GM18861 (cell line): Measurements from ENCODE around the gene NDUFAF8.
"Not testable (repeated sequence)": the region's sequence is repeated elsewhere in the genome, so short reads cannot be mapped to it uniquely, and the experiment has no call there.

Experiments
- ATAC-seq: cut with Tn5 transposase; IDR thresholded peaks from one replicate; pipeline ENCODE4 v1.9.1; 2021; ENCODE audit not compliant: unreplicated experiment

The NDUFAF8 gene

DNA sequence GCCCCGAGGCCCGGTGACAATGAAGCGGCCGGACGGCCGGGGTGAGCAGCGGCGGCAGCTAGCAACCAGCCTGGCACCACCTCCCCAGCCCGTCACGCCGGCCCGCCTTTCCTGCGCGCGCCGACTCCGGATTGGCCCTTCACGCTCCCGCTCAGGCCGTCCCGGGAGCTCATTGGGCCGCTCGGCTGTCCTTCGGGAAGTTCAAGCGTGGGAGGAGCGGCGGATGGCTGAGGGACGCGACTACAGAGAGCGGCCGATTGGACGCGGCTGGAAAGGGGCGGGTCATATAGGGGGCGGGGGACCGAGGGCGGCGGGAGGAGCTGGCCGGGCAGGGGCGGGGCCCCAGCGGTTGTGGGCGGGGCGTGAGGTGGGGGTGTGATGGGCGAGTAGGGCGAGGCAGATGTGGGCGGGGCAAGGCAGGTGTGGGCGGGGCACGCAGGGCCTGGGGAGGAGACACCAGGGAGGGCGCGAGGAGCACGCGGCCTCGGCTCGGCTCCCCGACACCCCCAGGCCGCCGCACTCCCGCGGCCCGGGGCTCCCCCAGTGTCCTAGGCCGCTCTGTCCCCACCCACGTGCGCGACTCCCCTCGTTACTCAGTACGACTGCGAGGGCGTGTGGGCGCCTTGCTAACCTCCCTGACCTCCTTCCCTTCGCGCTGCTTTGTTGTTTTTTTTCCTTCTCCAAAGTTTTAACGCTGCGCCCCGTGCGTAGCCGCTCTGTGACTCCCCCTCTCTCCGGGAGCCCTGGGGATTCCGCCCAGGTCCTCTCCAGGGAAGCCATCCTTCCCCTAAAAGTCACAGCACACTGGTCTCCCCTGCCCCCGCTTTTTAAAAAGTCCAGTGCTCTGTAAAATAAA, 16.0 kb upstream of the NDUFAF8 start, which contains the start of gene CEP131:
TSS of gene CEP131 (minus strand) at position 60 of the 856 bp plus-strand sequence. CDS start 2,909 bp downstream, outside the sequence.
- ATAC-seq = peak; percentile 94

DNA sequence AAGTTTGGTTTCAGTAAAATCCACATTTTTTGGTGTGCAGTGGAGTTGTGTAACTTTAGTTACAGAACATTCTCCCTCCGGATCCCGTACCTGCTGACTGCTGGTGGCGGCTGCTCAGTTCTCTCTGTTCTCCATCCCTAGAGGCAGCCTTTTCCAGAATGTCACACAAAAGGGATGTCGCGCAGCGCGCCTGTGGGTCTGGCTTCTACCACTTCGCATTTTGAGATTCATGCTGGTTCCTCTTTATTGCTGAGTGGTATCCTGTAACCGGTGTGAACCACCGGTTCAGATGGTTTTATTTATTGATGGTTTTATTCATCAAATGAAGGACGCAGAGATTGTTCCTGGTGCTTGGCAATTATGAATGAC, 15.4 kb upstream of the NDUFAF8 start:
- ATAC-seq = no peak

DNA sequence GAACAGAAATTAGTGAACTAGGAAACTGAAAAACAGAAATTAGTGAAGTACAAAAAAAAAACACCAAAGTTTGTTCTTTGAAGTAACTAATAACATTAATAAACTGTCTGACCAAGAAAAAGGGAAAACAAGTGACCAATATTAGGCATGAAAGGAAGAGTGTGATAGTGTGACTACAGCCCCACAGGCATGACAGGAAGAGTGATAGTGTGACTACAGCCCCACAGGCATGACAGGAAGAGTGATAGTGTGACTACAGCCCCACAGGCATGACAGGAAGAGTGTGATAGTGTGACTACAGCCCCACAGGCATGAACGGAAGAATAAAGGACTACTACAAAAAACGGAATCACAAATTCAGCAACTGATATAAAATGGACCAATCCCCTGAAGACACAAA, 11.5 kb upstream of the NDUFAF8 start:
- not testable (repeated sequence) for ATAC-seq

DNA sequence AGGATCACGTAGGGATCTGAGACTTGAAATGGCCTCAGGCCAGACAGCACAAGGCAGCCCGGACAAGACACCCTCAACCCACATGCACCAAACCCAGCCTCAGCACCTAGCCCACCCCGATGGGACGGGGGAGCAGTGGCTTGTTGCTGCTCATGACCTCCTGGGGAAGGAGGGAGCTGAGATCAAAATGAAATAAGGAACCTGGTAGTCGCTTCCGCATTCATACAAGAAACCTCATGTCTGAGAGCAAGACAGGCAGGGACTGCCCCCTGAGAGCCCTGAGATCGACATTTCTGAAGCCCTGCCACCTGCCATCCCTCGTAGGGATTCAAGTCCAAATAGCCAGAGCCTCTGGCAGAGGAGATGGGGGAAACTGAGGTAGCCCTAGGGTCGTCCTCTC, 10.7 kb upstream of the NDUFAF8 start:
- peak; percentile 46 for ATAC-seq

DNA sequence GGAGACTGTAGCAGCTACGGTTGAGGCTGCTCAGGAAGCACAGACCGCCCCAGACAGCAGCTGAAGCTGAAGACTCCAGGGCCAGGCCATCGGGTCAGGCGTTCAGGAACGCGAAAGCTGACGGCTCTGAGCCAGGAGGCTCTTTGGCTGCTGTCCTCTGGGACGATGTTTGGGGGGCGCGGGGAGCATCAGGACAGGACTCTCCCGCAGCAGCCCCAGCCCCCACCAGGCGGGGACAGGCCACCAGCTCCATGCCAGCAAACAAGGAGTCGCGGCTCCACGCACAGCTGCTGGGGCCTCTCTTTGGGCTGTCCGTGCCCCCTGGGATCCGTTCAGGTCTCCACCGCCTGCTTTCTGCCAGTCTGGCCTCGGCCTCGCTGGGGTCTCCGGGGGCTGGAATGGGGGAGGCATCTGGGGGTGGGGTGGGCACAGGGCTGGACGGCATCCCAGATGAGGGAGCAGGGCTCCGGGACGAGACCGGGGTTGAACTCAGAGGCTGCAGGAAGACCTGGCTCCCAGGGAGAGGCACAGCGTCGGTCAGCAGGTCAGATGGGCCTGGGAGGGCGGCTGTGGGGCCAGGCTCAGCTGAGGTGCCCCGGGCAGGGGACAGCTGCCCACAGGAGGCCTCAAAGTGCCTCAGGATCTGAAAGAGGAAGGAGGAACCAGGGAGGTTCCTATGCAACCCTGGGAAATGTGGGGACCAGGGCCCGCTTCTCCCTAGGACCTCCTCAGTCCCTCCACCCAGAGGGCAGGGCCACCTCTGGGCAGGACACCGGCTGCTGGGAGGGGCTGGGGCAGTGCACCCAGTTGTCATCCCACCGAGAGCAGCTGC, 10.1 kb upstream of the NDUFAF8 start:
- ATAC-seq = no peak

DNA sequence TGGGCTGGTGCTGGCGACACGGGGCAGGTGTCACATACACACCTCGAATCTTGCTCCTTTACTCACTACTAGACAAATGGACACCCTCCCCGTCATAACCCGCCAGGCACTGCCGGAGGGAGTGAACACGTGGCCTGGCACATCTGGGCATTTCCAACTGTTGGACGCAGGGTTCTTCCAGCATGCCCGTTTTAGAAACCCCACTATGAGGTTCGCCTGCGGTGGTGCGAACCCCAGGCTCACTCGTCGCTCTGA, 9.5 kb upstream of the NDUFAF8 start:
- ATAC-seq = no peak

DNA sequence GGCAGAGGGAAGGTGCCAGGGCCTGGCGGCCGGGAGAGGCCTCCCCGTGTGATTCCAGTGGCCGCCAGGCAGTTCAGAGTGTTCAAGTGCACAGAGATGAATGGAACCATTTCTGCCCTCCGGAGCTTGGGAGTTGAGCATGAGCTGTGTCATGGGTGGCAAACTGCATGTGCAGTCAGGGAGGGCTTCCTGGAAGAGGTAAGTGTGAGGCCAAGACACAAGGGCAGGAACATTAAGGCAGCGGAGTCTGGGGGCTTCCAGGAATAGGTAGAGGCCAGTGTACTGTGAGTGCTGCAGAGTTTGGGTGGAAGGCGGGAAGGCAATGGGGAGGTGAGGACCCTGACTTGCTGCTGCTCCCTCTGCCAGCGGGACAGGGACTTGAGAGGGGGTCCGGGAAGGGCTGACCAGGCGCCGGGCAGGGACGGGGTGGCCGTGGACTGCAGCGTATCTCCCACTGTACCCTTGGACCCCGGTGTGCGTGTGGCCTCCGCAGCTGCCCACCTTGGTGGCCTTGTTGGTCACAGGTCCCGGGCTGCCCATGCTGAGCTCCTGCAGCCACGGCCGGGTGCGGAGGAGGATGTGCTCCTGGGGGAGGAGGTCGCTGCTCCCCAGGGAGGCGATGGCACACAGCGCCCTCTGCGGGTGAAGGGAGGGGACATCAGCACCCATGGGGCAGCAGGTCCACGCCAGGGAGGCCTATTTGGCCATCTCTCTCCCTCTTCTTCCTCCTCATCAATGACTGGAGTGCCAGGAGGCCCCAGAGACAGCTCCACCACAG, 8.9 kb upstream of the NDUFAF8 start:
- no peak for ATAC-seq

DNA sequence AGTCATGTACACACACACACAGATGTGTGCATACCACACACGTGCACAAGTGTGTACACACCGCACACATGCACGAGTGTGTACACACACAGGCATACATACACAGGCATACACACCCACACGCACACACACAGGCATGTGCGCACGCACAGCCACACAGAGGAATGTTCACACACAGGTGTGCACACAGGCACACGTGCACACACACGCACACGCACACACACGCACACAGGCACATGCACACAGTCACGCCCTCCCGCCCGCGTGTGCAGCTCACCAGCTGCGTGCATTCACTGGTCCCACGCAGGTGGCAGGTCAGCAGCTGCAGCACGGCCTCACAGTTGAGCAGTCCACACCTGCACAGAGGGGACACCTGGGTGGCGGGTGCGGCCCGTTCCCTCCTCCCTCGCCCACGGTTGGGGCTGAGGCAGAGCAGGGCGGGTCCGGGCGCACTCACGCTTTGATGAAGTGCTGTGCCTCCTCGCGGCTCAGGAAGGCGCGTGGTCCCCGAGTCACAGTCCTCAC, 7.9 kb upstream of the NDUFAF8 start:
- ATAC-seq = no peak

DNA sequence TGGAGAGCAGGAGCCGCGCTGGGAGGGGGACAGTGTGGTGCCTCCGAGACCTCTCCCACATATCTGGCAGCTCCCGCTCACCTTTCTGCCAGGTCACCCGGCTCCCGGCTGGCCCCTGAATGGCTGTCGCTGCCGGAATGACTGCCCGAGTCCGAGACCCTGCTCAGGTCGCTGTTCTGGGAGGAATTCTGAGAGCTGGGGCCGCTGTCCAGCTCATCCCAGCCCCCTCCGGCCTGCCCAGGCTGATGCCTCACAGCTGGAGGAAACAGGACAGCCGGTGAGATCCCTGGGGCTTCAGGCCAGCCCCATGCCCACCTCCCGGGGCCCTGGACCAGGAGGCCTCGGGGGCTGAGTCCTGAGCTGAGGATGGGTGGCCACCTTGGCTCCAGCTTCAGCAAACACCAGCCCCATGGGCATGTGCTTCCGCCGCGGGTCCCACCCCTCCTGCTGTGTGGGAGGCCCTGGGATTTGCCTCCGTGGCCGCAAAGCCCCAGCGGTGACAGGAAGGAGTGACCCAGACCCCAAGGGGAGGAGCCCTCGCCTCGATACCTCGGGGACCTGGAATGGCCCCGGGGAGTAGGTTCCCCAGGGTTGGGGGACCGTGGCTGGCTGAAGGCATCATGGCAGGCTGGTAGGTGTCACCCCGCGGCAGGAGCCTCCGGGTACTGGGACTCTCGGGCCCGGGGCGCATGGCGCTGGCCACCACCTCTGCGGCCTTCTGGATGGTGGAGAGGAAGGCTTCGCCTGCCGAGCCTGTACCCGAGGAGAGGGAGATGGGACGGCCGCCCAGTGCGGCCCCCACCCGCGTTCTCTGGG, 7.1 kb upstream of the NDUFAF8 start:
- ATAC-seq = no peak

DNA sequence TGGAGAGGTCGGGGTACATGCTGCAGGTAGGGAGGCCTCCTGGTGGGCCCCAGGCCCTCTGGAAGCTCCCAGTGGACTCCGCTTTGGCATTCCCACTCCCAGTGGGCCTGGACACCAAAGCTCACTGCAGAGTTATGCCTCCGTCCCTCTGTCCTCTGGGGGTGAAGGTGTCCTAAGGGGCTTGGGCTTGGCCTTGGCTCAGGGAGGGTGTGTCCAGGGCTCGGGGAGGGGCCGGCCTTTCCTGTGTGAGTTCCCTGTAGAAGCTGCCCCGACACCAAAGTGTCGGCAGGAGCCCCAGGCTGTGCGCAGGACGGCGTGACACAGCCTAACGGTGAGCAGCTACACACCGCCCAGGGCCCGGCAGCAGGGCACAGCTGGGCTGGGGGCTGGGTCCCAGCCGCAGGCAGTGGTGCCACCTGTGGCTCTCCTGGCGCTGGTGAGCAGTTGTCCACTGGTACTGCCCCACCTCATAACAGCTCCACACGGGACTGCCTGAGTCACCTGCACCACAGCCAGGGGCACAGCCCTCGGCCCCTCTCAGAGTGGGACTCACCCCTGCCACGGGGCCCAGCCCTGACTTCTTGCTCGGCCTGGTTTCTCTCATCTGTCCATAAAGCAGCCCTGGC, 6.4 kb upstream of the NDUFAF8 start:
- no peak for ATAC-seq

DNA sequence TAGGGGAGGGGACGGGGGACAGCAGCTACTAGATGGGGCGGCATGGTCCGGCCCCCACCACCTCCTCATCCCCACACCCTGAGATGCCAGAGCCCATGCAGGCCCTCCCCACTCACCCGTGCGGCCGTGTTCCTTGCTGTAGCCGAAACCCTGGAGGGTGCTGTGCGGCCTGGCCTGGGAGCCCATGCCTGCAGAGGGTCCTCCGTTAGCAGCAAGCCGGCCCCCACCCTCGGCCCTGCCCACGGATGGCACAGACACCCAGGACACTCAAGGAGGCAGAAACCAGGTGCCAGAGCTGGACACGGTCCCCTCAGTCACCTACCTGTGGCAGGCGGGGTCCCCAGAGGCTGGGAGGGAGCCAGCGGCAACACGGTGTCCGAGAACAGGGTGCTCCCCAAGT, 5.8 kb upstream of the NDUFAF8 start:
- ATAC-seq = no peak

DNA sequence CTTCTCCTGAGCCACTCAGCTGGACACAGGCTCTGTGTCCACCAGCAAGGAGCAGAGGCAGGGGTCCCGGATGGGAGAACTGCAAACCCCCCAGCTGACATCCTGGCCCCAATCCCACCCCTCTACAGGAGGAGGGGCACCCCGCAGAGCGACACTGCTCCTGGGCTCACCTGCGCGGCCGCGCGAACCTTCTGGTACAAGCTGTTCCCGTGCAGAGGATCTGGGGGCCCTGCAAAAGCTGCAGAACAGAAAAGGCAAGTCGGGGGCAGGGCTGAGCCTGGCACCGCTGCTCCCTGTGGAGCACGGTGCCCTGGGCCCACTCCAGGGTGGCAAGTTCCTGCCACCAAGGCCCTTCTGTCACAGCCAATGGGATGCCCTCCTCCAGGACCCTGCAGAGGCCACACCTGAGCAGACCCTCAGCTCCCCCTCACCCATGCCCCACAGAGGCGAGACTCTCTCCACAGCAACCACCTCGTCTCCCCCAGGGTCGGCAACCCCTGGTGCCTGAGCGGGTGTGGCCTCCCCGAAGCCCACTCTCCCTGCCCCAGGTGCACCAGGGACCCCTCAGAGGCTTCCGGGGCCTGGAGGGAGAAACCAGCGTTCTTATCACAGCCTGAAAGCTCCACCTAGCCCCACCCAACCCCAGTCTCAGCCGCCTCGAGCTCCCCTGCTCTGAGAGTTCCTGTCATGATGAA, 5.2 kb upstream of the NDUFAF8 start:
- ATAC-seq = no peak

DNA sequence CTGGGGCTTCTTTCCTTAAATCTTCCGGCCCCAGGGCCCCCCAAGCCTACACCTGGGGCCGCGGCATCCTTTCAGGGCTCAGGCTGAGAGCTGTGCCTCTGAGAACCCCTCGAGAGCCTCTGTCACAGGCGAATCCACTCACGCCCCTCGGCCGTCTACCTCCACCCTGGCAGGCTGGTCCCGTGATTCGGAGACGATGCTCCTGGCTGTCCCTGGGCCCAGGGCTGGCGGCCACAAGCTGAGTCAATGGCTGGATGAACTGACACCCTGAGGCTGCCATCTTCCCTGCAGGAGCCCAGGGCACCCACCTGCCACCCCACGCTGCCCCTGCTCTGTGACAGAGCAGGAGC, 4.6 kb upstream of the NDUFAF8 start:
- no peak for ATAC-seq

DNA sequence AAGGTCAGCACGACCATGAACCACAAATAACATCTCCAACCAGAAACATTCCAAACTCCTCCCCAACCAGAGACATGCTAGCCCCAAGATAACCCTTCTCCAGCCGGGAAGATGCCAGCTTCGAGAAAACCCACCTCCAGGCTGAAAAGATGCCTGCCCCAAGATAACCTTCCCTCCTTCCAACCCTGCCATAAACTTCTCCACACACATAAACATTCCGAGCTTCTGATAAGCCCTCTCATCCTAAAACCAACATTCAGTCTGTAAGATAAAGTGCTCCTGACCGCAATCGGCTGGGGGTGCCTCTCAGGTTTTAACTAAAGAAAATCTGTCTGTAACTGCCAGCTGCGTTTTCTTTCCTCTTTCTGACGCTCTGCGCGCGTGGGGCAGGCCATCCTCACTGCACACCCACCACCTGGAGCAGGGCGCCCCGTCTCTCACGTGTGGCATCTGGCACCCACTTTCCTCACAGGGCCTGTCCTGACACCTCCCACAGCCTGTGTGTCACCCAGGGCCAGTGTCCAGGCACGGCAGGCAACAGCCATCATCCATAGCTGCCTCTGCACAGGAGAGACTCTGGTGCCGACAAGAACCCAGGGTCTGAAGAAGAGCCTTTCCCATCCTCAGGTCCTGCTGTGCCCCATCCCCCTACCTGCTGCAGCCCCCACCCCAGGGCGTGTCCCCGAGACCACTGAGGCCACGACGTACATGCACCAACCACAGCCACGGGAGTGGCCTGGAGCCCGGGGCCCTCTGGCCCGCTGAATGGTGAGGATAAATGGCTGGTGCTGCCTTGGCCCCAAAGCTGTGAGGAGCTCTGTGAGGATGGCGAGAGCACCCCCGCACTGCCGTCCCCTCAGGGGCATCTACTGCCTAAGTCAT, 3.9 kb upstream of the NDUFAF8 start:
- no peak for ATAC-seq

DNA sequence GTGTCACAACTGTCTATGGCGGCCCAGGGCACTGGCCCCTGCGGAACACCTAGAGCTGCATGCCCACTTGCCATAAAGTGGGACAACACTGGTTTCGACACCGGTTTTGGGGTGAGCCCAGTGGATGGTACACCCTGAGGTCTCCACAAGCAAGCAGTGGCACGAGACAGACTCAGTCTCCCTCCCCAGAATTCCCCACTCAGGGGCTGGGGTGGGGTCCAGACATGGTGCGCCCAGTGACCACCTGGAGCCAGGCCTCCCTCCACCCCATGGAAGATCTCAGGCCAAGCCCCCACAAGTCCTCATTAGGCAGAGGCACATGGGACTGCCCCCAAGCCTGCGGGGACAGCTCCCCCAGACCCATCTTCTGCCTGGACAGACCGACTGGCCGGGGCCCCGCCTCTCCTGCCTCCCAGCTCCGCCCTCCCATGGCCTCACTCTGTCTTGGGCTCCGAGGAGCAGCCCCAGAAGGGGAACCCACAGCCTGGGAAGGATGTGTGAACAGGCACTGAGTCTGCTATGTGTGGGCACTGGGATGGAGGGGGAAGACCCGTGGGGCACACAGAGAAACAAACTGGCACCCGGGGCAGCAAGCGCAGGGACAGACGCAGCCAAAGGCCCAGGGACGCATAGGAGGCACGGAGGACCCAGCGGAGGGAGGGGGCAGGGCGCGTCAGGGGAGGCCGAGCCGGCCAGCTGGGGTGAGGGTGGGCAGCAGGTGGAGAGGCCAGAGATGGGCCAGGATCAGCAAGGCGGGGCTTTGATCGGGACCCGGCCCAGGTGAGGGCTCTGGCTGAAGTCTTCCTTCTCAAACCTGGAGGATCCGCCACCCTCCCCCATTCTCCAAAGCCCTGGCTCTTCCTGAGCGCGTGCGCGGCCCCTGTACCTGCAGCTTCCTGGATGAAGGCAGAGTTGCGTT, 3.0 kb upstream of the NDUFAF8 start:
- ATAC-seq = no peak

DNA sequence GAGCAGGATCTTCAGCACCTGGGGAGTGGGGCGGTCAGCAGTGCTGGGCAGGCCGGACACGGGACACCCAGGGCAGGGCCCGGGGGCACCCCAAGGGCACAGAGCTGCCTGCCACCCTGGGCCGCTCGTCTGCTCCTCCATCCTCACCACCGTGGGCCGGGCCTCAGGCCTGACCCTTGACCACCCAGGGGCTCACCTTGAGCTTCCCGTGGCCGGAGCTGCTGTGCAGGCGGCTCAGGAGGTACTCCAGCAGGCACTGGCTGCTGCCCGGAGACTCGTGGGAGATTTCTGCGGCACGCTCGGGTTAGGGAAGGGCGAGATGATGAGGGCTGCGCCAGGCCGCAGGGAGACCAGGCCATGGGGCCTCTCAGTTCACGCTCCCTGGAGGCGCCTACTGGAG, 2.3 kb upstream of the NDUFAF8 start:
- no peak for ATAC-seq

DNA sequence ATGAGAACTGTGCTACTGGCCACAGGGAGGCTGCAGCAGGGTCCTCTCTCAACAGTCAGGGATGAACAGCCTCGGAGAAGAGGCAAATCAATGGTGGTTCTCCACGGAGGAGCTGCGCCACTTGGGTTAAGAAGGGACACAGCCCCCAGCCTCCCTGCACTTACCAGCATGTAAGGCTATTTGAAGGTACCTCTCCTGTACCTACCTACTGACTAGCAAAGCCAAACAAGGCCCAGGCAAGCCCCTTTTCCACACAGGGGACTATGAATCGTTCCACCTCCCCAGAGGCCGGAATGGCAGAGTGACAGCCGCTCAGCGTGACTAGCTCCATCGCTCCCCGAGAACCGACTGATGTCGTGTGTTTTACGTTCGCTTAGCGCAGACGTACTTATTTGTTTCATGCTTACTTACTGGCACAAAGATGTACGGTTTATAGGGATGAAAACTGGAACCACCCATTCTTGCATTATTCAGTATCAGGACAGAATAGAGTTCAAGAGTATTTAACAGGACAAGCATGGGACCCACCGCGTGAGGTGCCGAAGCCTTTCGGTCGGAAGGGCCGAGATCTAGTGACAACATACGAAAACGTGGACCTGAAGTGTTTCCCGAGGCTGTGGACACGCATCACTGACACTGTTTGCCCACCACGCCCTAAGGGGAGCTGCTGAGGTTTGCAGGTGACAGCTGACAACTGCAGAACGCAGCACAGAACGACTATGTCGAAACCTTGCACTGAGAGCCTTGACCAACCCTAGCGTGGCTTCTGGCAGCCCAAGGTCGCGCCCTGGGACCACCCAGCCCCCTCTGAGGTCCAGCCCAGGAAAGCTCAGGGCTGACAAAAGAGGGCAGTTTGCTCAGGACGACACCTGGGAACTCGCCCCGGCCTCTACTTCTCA, 1.3 kb upstream of the NDUFAF8 start:
- ATAC-seq = no peak
